Loucy (cell line): Measurements from ENCODE around the gene PLPP6.

Experiments
- EZH2phosphoT487 ChIP-seq: fragments of 200-600 bp; IDR thresholded peaks from 2 replicates; pipeline ENCODE4 v1.6.1; 2018; ENCODE audit warnings: antibody characterized with exemption, mild to moderate bottlenecking, moderate library complexity, borderline replicate concordance
- TF ChIP-seq, protein P1 (sequence below): fragments of 200-600 bp; sonication (generic); conservative IDR thresholded peaks from 2 replicates; pipeline ENCODE4 v1.5.1; 2014; ENCODE audit warnings: mild to moderate bottlenecking, antibody characterized with exemption, low read length

GRCh38 chr9:4674783-4675182, 12.7 kb downstream of the PLPP6 start:
- TF ChIP-seq, protein P1, sequence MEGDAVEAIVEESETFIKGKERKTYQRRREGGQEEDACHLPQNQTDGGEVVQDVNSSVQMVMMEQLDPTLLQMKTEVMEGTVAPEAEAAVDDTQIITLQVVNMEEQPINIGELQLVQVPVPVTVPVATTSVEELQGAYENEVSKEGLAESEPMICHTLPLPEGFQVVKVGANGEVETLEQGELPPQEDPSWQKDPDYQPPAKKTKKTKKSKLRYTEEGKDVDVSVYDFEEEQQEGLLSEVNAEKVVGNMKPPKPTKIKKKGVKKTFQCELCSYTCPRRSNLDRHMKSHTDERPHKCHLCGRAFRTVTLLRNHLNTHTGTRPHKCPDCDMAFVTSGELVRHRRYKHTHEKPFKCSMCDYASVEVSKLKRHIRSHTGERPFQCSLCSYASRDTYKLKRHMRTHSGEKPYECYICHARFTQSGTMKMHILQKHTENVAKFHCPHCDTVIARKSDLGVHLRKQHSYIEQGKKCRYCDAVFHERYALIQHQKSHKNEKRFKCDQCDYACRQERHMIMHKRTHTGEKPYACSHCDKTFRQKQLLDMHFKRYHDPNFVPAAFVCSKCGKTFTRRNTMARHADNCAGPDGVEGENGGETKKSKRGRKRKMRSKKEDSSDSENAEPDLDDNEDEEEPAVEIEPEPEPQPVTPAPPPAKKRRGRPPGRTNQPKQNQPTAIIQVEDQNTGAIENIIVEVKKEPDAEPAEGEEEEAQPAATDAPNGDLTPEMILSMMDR: no peak
- no peak for TF ChIP-seq EZH2phosphoT487
